Right renal cortex interstitium (tissue), 3 donors: ENCODE data around the gene PUS3. TPM values are rescaled to one million over a fixed set of nuclear protein-coding genes. Genes with fewer than 3 reads are reported as not detected.
"Not testable (repeated sequence)": the region's sequence is repeated elsewhere in the genome, so short reads cannot be mapped to it uniquely, and the experiment has no call there.

Source experiments
- DNase-seq, 3 donors: peaks; one replicate each; pipeline ENCODE4 v3.0.0-alpha.2; 2013; ENCODE audit warnings: low read depth in 3 of 3, low spot score in 2 of 3
- polyA plus RNA-seq, 3 donors: library from polyadenylated mRNA; unstranded; fragments of 120-200 nt; gene quantifications; one replicate each; pipeline ENCODE4 v1.2.1, GENCODE V29; 2013; ENCODE audit not compliant: insufficient read length in 3 of 3

Gene PUS3
- polyA plus RNA-seq, 3 donors, result 18.5 to 21.8 (median 19.7) TPM

GRCh38 chr11:125873881-125874555, 29.0 kb downstream of the PUS3 start:
- DNase-seq, result no peak

GRCh38 chr11:125872138-125872491, 30.9 kb downstream of the PUS3 start:
- DNase-seq, result no peak

GRCh38 chr11:125871391-125872137, 31.4 kb downstream of the PUS3 start:
- no peak for DNase-seq

DNA sequence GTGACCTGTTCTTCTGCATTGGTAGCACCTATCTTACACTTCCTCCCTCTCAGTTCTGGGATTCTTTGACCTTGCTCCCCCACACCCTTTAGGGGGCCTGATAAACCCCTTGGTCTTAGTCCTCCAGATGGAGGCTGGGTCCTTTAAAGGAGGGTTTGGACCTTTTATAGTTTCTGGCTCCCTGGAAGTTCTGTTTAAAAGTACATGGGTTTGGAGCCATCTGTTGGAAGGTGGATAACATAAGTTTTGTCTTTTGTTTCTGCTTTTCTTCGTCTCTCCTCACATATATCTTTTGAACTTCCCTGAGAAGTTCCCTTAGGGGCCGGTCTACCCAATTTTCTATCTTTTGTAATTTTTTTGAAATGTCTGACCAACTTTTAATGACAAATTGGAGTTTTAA, 33.5 kb downstream of the PUS3 start:
- no peak for DNase-seq

DNA sequence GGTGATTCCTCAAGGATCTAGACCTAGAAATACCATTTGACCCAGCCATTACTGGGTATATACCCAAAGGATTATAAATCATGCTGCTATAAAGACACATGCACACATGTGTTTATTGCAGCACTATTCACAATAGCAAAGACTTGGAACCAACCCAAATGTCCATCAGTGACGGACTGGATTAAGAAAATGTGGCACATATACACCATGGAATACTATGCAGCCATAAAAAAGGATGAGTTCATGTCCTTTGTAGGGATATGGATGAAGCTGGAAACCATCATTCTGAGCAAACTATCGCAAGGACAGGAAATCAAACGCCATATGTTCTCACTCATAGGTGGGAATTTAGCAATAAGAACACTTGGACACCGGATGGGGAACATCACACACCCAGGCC, 37.7 kb downstream of the PUS3 start:
- DNase-seq, result not testable (repeated sequence)

DNA sequence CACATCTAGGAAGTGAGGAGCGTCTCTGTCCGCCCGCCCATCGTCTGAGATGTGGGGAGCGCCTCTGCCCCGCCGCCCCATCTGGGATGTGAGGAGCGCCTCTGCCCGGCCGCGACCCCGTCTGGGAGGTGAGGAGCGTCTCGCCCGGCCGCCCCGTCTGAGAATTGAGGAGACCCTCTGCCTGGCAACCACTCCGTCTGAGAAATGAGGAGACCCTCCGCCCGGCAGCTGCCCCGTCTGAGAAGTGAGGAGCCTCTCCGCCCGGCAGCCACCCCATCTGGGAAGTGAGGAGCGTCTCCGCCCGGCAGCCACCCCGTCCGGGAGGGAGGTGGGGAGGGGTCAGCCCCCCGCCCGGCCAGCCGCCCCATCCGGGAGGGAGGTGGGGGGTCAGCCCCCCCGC, 40.2 kb downstream of the PUS3 start:
- not testable (repeated sequence) for DNase-seq

GRCh38 chr11:125857670-125858069, 45.3 kb downstream of the PUS3 start:
- DNase-seq, result not testable (repeated sequence)

GRCh38 chr11:125846188-125846587, 56.8 kb downstream of the PUS3 start:
- no peak for DNase-seq

Other genes starting within 250 kb of the PUS3 start
- gene ACRV1, start 222.4 kb downstream of the PUS3 start, polyA plus RNA-seq, result 1 to 10 TPM in 1 of 3 donors, under 1 TPM in 2; 0.58 to 1.4 (median 0.62) TPM
- gene PATE1, start 156.9 kb downstream of the PUS3 start, polyA plus RNA-seq, result not detected
- gene PATE2, start 124.4 kb downstream of the PUS3 start, polyA plus RNA-seq, result under 1 TPM in 1 of 3 donors, not detected in 2; 0.07 TPM
- not detected for gene PATE3, start 115.1 kb downstream of the PUS3 start, polyA plus RNA-seq
- under 1 TPM in 2 of 3 donors, not detected in 1; 0.06 to 0.08 TPM for gene PATE4, start 69.9 kb downstream of the PUS3 start, polyA plus RNA-seq
- 10 to 100 TPM; 13.4 to 13.8 (median 13.6) TPM for gene HYLS1, start 15.5 kb downstream of the PUS3 start, polyA plus RNA-seq
- 1 to 10 TPM; 3.9 to 4.8 (median 4.5) TPM for gene DDX25, start 1.3 kb upstream of the PUS3 start, polyA plus RNA-seq
- not detected for gene VSIG10L2, start 42.8 kb upstream of the PUS3 start, polyA plus RNA-seq
- 10 to 100 TPM; 21.9 to 24.2 (median 23.7) TPM for gene CDON, start 159.7 kb upstream of the PUS3 start, polyA plus RNA-seq